ENCODE data around the gene ARL10.

- TF ChIP-seq CTCF (IDR thresholded peaks at IDR 0.05; ENCODE audit: insufficient read depth, low read depth, low read length) (no peak), EZH2 (IDR thresholded peaks at IDR 0.05; ENCODE audit: insufficient read depth, low read length) (no peak)
Observed at GRCh38 chr5:176353533-176353932, 11.8 kb upstream of the ARL10 start.

Data from astrocyte (in vitro differentiated cells and primary cell).